Muscle layer of colon (tissue), 2 donors: ENCODE results near the gene MAK.
"Not testable (repeated sequence)": the region's sequence is repeated elsewhere in the genome, so short reads cannot be mapped to it uniquely, and the experiment has no call there.

Experiments used
- H3K27ac ChIP-seq: one replicate; pipeline ENCODE4 v1.7.0; 2013; ENCODE audit warnings: low read depth, mild to moderate bottlenecking, low read length, moderate library complexity
- H3K27me3 ChIP-seq, 2 donors: one replicate each; pipeline ENCODE4 v1.7.0; 2013; ENCODE audit warnings: low read length in 2 of 2, mild to moderate bottlenecking in 2 of 2; ENCODE audit not compliant: insufficient read depth in 2 of 2, control insufficient read depth in 1 of 2
- H3K36me3 ChIP-seq: one replicate; pipeline ENCODE4 v1.7.0; 2013; ENCODE audit warnings: mild to moderate bottlenecking, low read length; ENCODE audit not compliant: insufficient read depth
- H3K4me1 ChIP-seq: one replicate; pipeline ENCODE4 v1.7.0; 2013; ENCODE audit warnings: mild to moderate bottlenecking, low read length; ENCODE audit not compliant: insufficient read depth
- H3K4me3 ChIP-seq, 2 donors: one replicate each; pipeline ENCODE4 v1.7.0; 2013; ENCODE audit warnings: low read length in 2 of 2, low read depth in 1 of 2, mild to moderate bottlenecking in 1 of 2, moderate library complexity in 1 of 2
- H3K9ac ChIP-seq: one replicate; pipeline ENCODE4 v1.7.0; 2013; ENCODE audit warnings: low read length
- H3K9me3 ChIP-seq: one replicate; pipeline ENCODE4 v1.7.0; 2013; ENCODE audit warnings: mild to moderate bottlenecking, low read length
- donor health status: abdominal sarcoma.
- donor health status: Adenocarcinoma of cecum.

Gene MAK

GRCh38 chr6:10722570-10722819 is 115.8 kb downstream of the MAK start:
- peaks cover 31% of the 10 kb centered on the region for H3K4me1 ChIP-seq
- peak overlapping the region; percentile 92 for H3K27ac ChIP-seq
- peak overlapping the region; percentile 73 for H3K9ac ChIP-seq
- no peaks in the 10 kb centered on the region for H3K9me3 ChIP-seq
- no peaks in the 10 kb centered on the region for H3K27me3 ChIP-seq
- H3K4me3 ChIP-seq, result peak overlapping the region; percentile 77 to 93
- peaks cover 10% of the 10 kb centered on the region for H3K36me3 ChIP-seq

GRCh38 chr6:10721850-10722569 is 116.3 kb downstream of the MAK start:
- Histone ChIP-seq H3K27ac (peak overlapping the region; percentile 92), H3K9me3 (no peaks in the 10 kb centered on the region), H3K4me3 (peak overlapping the region; percentile 77 to 93), H3K27me3 (no peaks in the 10 kb centered on the region), H3K9ac (peak overlapping the region; percentile 73), H3K36me3 (peaks cover 10% of the 10 kb centered on the region), H3K4me1 (peaks cover 31% of the 10 kb centered on the region)

- not testable (repeated sequence) for H3K9ac ChIP-seq
Observed at GRCh38 chr6:10720960-10721849, 117.1 kb downstream of the MAK start.

GRCh38 chr6:10720265-10720959 is 117.9 kb downstream of the MAK start:
- no peak overlapping the region for H3K9ac ChIP-seq
- H3K27ac ChIP-seq, result peak overlapping the region; percentile 71
- H3K9me3 ChIP-seq, result no peaks in the 10 kb centered on the region
- no peaks in the 10 kb centered on the region for H3K27me3 ChIP-seq
- H3K36me3 ChIP-seq, result no peaks in the 10 kb centered on the region
- peaks cover 28% of the 10 kb centered on the region for H3K4me1 ChIP-seq
- H3K4me3 ChIP-seq, result peak overlapping the region; percentile 45 to 49

More at GRCh38 chr6:10720960-10721849, 117.1 kb downstream of the MAK start:
- not testable (repeated sequence) for H3K27me3 ChIP-seq, H3K9me3 ChIP-seq, H3K36me3 ChIP-seq
- peak overlapping the region; percentile 45 to 49 for H3K4me3 ChIP-seq
- peak overlapping the region; percentile 71 for H3K27ac ChIP-seq
- H3K4me1 ChIP-seq, result peaks cover 31% of the 10 kb centered on the region

- Histone ChIP-seq H3K9ac (no peak overlapping the region), H3K4me1 (peaks cover 23% of the 10 kb centered on the region), H3K4me3 (peak overlapping the region; percentile 45 to 49), H3K9me3 (no peaks in the 10 kb centered on the region), H3K27ac (peak overlapping the region; percentile 71), H3K27me3 (no peaks in the 10 kb centered on the region), H3K36me3 (no peaks in the 10 kb centered on the region)
Observed at GRCh38 chr6:10719964-10720264, 118.4 kb downstream of the MAK start.

- peaks cover 18% of the 10 kb centered on the region for H3K4me1 ChIP-seq
- H3K4me3 ChIP-seq, result peak overlapping the region in 1 of 2 donors; percentile 45
- H3K27me3 ChIP-seq, result no peaks in the 10 kb centered on the region
- H3K36me3 ChIP-seq, result no peaks in the 10 kb centered on the region
- no peak overlapping the region for H3K9ac ChIP-seq
- no peak overlapping the region for H3K27ac ChIP-seq
- H3K9me3 ChIP-seq, result no peaks in the 10 kb centered on the region
Observed at GRCh38 chr6:10719296-10719963, 118.9 kb downstream of the MAK start.

GRCh38 chr6:10713962-10714361 is 124.4 kb downstream of the MAK start:
- Histone ChIP-seq H3K4me3 (no peak overlapping the region), H3K4me1 (no peaks in the 10 kb centered on the region), H3K27me3 (no peaks in the 10 kb centered on the region), H3K9me3 (no peaks in the 10 kb centered on the region), H3K27ac (no peak overlapping the region), H3K9ac (no peak overlapping the region), H3K36me3 (peaks cover 10% of the 10 kb centered on the region)
